Skin of body (tissue), 2 donors: Measurements from ENCODE around the gene COL16A1. TPM values are rescaled to one million over a fixed set of nuclear protein-coding genes. Genes with fewer than 3 reads are reported as not detected.

Experiments used
- DNase-seq: peaks from one replicate; lab custom pipeline; 2025; lab: John Stamatoyannopoulos, UW
- total RNA-seq: library from RNA; depleted of rRNA; stranded (reverse); fragments of >200 nt; gene quantifications from one replicate; pipeline ENCODE4 v1.2.3, GENCODE V29; 2014

The COL16A1 gene
- total RNA-seq: 257 TPM

DNA sequence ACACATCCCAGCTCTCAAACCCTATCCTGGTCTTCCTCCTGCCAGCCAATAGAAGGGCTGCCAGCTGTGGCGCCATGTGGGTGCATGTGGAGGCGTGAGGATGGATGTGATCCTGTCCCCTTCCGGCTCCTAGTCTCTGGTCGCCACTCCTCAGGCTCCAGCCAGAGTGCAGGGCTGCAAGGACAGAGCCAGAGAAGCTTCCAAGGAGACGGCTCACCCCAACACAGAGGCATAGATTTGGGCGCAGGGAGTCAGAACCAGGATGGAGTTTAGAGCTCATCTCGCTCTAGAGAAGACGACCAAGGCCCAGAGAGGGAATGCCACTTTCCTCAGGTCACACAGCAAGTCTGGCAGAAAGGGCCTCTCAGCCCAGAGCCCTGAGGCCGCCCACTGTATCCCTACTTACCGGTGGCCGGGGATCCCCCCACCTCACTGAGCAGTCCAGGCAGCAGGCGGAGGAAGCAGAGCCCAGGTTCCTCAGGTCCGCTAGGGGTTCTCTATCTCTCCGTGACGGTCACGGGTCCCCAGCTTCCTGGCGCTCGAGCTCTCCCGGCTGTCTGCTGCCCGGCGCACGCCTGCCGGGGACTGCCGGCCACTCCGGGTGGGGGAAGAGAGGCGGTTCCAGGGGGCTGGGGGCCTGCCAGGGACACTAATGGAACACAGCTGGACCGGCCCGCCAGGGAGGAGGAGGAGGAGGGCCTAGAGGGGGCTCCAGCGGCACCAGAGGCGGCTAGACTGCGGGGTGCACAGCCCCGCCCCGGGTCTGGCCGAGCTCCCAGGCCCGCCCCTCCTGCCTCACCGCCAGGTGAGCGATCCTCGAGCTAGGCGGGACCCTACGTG, at the start of gene COL16A1:
COL16A1 (minus strand) TSS at position 587 of the 840 bp plus-strand sequence. CDS start 1,824 bp downstream, outside the sequence.
- peak; percentile 79 for DNase-seq

DNA sequence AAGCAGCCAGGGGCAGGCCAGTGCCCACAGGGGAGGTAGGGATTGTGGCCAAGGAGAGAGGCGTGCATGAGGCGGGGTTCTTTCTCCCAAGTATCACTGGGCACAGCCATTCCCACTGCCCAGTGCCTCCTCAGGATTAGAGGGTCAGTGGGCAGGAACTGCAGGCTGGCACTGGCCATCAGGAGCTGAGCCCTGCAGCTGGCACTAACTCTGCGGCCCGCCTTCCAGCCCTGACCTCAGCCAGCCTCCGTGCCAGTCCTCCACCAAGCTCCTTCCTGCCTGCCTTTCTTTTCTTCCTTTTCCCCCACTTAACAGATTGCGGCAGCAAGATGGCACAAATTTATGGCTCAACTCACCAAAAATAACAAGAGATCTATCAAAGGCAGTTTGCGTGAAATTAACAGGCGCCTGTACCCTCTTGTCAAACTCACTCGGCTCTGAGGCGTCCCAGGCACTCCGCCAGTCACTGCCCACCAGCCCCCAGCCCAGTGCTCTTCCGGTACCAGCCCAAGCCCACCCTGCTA, 49.2 kb upstream of the COL16A1 start:
- no peak for DNase-seq

DNA sequence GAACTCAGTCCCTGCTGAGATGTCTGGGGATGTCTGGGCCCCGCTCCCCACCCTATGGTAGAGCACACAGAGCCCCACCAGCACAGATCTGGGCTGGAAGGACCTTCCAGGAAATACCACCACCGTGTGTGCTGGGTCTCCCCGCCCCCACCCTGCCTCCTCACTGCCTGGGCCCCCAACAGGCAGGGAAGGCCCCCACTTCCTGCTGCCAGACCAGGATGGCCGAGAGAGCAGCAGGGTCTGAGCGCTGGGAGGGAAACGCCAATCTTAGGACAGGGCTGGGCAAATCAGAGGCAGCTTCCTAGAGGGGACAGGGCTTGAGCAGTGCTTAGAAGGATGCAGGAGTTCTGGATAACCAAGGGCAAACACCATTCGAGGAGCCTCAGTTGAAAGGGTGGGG, 48.4 kb upstream of the COL16A1 start:
- no peak for DNase-seq

DNA sequence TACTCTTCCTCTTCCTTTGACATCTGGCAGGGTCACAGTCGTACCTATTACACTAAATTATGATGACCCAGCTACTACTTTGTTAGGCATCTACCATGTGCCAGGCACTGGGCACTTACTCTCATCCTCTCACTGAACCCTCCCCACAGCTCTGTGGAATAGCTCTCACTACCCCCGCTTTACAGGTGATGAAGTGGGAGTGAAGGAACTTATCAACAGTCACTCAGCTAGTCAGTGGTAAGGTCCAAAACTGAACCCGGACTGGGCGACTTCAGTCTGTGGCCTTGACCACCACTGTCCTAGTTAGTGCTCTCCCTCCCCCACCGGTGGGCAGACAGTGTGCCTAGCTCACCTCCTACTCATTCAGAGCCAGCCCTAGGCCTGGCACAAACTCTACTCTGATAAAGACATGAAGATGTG, 48.0 kb upstream of the COL16A1 start:
- DNase-seq: no peak

DNA sequence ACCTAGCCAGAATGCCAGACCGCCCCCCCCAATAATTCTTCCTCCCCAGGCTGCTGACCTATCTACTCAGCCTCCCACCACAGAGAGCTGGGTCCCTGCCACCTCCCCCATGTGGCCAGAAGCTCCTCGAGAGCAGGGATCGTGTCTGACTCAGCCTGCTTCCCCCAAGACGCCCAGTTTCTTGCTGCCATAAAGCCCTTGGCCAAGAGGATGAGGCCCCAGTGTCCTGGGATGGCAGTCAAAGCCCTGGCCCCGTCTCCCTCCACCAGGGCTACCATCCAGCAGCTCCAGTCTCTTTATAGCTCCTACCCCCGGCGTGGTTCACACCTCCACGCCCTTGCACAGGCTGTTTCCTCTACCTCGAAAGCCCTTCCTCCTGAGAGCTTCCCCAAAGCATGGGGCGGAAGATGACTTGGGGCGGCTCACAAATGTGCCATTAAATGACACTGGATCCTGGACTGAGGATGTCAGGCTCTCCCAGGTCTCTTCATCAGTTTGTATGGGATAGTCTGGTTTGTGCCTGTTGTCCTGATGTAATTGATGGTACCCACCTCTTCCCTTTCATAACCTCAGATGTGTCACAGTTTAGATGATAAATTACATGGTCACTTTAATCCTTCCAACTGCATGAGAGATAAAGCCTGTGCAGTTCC, 47.2 kb upstream of the COL16A1 start:
- DNase-seq: no peak

DNA sequence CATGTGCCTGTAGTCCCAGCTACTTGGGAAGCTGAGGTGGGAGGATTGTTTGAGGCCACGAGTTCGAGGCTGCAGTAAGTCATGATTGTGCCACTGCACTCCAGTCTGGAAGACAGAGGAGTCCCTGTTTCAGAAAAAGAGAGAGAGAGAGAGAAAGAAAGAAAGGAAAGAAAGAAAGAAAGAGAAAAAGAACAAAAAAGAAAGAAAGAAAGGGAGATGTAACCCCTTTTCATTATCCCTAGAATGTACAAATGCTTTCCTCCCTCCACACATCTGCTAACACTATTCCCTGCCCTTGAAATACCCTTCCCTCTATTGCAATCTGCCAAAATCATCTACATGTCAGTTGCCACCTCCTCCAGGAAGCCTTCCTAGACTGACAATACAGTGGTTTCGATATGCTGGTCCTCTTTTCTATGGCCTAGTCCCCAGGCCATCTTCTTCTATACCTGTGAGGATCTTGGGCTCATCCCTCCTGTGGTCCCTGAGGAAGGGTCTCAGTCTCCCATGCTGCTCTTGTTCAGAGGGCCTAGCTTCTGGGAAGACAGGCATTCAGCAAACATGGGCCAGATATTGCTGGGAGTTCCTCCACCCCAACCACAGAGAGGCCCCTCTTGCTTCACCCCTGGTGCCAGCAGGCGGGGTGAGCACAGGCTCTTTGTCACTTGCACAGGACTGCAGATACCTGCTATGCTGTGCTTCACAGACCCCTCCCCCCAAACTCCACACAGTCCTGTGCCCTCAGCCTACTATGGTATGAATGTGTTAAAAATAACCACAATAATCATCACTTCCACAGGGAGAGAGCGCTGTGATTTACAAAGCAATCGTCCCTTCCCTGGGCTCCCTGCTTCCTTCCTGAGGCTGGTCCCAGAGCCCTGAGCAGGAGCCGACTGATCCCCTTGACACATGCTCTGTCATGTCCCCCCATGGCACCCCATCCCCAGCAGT, 46.2 kb upstream of the COL16A1 start:
- no peak for DNase-seq

DNA sequence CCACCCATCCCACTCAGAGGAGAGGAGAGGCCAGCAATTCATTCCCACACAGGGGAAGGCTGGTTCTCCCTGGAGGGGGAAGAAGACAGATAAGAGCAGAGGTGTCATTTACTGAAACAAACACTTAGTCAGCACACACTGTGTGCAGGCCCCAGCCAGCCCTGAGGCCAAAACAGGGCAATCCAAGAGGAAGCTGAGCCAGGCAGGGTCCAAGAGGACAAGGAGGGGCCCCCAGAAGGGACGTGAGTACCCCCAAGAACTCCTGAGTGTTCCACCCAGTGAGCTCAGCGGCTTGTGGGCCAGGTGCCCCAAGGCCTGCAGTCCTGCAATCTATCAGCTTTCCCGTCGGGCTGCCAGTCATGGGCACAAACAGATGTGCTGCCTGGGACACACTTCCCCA, 44.5 kb upstream of the COL16A1 start:
- no peak for DNase-seq

DNA sequence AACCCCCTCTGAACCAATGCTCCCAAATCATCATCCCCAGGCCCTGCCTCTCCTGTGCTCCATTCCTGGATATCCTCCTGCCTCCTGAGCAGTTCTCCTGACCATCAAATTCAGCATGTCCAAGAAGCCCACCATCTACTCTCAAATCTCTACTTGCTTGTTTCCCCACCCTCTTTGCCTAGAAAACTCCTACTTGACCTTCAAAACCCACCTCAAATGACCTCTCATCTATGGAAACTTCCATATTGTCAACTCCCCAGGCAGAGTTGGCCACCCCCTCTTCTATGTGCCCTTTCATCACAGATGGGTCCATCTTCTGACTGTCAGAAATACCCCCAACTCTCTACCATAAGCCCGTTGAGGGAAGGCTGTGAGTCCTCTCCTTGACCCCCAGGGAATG, 43.5 kb upstream of the COL16A1 start:
- no peak for DNase-seq

DNA sequence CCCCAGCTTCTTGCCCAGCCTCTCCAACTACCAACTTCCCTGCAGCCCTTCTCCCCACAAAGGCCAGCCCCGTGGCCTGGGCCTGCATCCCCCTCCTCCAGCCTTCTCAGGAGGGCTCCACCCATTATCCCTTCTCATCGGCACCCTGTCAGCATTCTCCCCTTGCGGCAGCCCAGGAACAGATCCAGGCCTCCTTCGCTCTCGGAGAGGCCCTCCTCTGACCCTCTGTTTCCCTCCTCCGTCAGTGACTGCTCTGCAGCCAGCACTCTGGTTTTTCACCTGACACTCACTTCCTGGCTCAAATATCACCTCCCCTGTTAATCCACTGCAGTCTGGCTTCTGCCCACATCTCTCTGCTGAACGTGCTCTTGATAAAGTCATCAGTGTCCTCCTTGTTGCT, 42.9 kb upstream of the COL16A1 start:
- no peak for DNase-seq

DNA sequence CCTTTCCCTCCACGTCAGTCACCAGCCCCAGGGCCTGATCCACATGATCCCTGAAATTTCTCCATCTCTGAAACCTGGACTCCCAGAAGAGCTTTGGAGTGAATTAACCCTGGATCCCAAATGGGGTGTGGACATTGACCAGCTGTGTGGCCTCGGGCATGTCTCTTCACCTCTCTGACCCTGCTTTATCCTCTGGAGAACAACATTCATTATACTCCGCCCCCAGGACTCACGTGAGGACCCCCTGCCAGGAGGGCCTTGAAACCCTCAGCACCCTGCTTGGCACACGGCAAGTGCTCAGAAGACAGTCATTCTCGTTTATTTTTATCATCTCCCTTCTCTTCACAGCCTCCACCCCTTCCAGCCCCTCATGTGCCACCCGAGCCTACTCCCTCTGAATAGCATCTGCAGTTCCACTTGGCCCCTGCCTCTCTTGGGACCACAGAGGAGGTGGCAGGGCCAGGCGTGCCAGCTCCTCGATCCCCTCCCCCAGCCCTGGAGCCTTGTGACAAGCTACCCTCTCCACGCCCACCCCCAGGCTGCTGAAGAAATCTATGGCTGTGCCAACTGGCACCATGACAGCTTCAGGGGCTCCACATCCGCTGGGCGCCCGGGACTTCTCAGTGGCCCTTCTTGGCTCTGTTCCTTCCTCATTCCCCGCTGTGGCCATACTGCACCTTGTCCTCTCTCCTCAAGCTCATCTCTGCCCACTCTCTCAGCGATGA, 42.3 kb upstream of the COL16A1 start:
- no peak for DNase-seq

DNA sequence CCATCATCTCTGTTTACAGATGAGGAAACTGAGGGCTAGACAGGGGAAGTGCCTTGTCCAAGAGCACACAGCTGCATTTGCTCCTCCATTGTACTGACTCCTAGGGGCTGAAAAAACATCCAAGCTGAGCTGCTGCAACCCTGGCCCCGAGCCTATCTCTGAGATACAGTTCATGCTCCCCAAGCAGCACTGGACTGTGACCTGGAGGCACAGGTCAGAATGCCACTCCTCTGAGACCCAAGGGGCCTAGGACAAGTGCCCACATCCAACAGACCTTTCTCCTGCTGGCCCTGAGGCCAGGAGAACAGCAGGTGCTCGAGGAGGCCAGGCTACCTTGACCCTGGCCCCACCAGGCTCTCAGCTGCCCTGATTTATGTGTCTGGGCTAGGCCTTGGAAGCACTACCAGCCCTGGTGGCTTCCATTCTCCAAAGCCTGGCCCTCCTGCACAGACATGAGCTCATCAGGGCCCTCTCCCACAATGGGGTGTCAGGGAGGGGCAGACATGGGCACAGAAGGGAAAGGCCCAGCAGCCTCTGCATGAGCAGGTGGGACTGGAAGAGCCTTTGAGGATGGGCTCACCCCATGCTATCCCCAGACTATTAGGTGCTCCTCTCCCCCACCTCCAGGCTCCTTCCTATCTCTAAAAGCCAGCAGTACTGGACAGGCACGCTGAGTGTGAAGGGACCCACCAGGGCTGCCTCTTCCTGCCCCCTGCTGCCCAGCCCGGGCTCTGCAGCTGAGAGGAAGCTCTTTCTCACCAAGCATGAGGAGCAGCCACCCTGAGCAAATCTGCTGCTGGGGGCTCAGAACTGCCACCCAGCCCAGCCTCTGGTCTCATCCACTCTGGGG, 41.5 kb upstream of the COL16A1 start:
- no peak for DNase-seq

DNA sequence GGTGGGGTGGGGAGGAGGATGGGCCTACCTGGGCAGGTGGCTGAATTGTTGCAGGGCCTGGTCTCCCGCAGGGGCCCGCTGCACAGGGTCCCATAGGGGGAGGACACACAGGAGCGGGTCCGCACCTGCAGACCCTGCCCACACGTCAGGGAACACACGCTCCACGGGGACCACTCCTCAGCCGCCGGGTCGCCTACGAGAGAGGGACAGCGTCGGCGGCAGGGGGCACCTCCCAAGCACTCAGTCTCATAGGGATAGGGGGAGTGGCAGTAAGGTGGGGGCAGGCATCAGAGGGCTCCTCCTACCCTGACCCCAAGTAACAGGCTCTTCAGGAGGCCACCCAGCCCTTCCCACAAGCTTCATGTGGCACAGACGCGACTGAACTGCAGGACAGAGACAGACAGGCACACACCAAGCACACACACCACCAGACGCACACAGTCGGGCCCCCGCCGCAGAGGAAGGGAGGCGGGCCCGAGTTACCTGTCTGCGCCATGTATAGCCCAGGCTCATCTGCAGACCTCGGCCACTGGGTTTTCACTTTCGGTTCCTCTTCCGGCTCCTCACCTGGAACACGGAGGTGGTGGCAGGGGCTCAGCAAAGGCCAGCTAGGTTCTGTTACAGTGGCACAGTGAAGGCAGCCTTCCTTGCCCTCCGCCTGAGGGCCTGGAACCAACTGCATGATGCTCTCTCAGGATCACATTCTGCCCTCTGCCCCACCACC, 40.5 kb upstream of the COL16A1 start:
- no peak for DNase-seq

DNA sequence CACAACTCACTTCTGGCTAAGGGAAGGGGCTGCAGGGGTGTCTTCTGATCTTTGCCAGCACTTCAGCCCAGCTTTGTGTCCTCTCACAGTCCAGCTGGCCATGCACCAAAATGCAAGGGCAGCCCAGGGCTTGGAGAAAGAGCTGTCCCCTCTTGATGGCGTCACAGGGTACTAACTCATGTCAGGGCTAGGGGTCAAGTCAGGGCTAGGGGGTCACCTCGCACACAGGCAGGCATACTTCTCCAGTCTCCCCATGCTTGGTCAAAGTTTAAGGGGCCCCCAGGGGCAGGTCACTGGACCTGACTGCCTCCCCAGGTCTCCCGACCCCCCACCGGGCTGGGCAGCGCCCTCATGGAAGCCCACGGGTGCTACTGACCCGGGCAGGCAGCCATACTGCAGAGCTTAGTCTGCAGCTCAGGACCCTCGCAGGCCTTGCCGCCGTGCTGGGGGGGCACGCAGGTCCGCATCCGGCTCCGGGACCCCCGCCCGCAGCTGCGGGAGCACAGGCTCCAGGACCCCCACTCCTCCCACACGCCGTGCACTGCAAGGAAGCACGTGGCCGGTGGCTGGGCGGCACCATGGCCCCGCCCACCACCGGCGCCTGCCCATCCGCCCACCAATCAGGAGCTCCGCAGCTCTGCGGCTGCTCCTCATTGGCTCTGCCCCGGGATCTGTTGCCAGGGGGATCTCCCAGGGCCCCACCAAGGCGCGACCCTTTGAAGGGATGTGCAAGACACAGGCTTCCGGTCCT, 38.8 kb upstream of the COL16A1 start:
- DNase-seq: no peak

DNA sequence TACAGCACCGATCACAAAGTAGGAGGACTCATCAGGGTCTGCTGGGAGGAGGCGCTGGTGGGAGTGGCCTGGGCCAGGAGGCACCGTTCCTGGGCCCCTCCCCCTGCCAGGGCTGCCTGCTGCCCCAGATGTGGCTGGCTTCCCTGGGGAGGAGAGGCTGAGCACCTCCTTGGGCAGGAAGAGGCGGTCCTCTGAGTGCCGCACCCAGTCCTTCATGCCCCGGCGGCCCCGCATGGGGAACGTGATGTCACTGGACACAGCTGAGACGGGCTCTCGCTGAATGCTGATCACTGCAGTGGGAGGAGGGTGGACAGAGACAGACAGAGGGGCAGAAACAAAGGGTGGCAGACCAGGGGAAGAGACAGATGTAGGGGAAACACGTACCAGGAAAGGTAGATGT, 35.5 kb upstream of the COL16A1 start:
- DNase-seq: no peak

DNA sequence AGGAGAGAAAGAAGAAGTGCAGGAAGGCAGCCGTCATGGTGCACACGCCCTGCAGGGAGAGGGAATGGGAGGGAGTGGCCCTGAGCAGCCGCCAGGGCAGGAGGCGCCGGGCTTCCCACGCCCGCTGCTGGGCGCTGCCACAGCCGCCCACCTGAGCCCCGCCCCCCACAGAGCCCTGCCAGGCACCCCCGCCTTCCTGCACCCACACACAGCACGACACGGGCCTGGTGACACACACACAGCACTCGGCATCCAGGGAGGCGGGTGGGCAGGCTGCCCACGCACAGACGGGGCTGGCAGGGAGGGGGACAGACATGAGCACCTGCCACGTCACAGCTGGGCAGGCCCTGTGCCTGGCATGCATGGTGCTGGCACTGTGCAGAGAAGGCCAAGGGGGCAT, 32.9 kb upstream of the COL16A1 start:
- no peak for DNase-seq

DNA sequence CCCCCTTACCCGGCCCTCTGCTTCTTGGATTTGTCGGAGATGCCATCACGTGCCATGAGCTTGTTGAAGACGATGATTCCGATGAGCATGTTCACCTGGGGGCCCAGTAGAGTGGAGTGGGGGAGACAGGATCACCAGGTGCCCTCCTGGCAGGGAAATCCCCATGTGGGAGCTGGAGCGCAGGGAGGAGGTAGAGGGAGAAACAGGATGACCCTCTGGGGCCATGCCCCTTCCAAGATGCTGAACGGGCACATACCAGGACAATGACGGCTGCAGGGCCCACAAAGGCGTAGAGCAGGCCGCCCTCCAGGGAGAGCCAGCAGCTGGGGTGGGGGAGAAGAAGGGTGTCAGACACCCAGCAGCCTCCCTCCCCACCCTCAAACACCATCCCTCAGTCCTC, 31.8 kb upstream of the COL16A1 start:
- no peak for DNase-seq

DNA sequence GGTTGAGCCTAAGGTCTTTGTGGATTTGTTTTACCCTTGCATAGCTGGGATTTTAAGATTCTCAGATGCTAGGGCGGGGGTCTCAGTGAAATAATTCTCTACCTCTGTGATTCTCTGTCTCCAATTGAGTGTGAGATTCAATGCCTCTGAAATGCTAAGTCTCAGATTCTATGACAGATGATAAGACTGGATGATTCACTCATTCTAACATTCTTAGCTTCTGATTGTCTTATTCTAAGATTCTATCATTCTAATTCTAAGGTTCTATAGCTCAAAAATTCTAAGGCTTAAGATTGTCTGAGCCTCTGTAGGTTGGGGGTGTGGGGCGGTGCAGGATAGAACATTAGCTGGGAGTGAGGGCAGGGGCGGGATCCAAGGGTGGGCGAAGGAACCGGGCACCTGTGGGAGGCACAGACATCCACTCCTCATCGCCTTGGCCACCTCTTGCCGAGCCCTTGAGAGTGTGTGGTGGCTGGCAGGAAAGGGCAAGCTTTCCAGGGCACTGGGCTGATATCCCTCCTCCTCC, 30.8 kb upstream of the COL16A1 start:
- no peak for DNase-seq
